OCI-LY3 (cell line): Measurements from ENCODE around the gene DPF3.

Experiments used
- CTCF ChIP-seq: fragments of 200-600, 300-600 bp; sonication (generic); IDR thresholded peaks from 2 replicates; pipeline ENCODE4 v1.5.1; 2014; ENCODE audit warnings: antibody characterized with exemption, low read length, low read depth
- EZH2phosphoT487 ChIP-seq: fragments of 200-600 bp; shearing (Covaris generic); IDR thresholded peaks from 2 replicates; pipeline ENCODE4 v1.6.1; 2018; ENCODE audit warnings: antibody characterized with exemption, mixed run types, low read depth

GRCh38 chr14:72616294-72616693, 277.6 kb downstream of the DPF3 start:
- TF ChIP-seq CTCF (no peak), EZH2phosphoT487 (no peak)
